AG04450 (cell line): ENCODE measurements around the gene XKR3. TPM values are rescaled to one million over a fixed set of nuclear protein-coding genes. Genes with fewer than 3 reads are reported as not detected.
"Not testable (repeated sequence)": the region's sequence is repeated elsewhere in the genome, so short reads cannot be mapped to it uniquely, and the experiment has no call there.

Experiments
- CTCF ChIA-PET: fragments of 300-600, 350-600 bp; formaldehyde crosslinking; extraction: SDS; loops from one replicate; lab custom pipeline; 2022; ENCODE audit warnings: antibody characterized with exemption, inconsistent platforms; lab: Charles Lee
- POLR2A ChIA-PET: fragments of 350-600 bp; formaldehyde crosslinking; extraction: SDS; loops from one replicate; lab custom pipeline; 2021; ENCODE audit warnings: antibody characterized with exemption, inconsistent platforms; lab: Yijun Ruan, JAX
- DNase-seq: peaks from one replicate; pipeline ENCODE4 v3.0.0-alpha.2; 2011; ENCODE audit warnings: low read depth, low spot score
- H3K27ac ChIP-seq: one replicate; pipeline ENCODE4 v1.5.1; 2012; ENCODE audit warnings: low read depth, low read length, control low read depth
- H3K27me3 ChIP-seq: one replicate; pipeline ENCODE4 v1.6.0; 2012; ENCODE audit warnings: low read length; ENCODE audit not compliant: control insufficient read depth, insufficient read depth
- H3K4me3 ChIP-seq: 2 replicates; pipeline ENCODE4 v1.5.1; 2011; ENCODE audit warnings: mild to moderate bottlenecking, low read depth, low read length, control low read depth
- H3K9me3 ChIP-seq: 2 replicates; pipeline ENCODE4 v1.5.1; 2012; ENCODE audit warnings: low read length; ENCODE audit not compliant: control insufficient read depth, insufficient read depth
- polyA minus RNA-seq: library from RNA; depleted of rRNA, polyadenylated mRNA; stranded (reverse); fragments of >200 nt; gene quantifications from 2 replicates; pipeline ENCODE4 v1.2.3, GENCODE V29; 2011; rRNA and poly(A)+ RNA removed
- polyA plus RNA-seq: library from polyadenylated mRNA; depleted of rRNA; stranded (reverse); fragments of >200 nt; gene quantifications from 2 replicates; pipeline ENCODE4 v1.2.3, GENCODE V29; 2011; rRNA removed
- TF ChIP-seq, protein P1 (sequence below): IDR thresholded peaks from 2 replicates; pipeline ENCODE4 v1.5.1; 2011; ENCODE audit warnings: low read depth, low read length, control low read depth, inconsistent platforms

XKR3 gene
- not detected in 2 replicates for polyA plus RNA-seq
- not detected in 2 replicates for polyA minus RNA-seq

DNA sequence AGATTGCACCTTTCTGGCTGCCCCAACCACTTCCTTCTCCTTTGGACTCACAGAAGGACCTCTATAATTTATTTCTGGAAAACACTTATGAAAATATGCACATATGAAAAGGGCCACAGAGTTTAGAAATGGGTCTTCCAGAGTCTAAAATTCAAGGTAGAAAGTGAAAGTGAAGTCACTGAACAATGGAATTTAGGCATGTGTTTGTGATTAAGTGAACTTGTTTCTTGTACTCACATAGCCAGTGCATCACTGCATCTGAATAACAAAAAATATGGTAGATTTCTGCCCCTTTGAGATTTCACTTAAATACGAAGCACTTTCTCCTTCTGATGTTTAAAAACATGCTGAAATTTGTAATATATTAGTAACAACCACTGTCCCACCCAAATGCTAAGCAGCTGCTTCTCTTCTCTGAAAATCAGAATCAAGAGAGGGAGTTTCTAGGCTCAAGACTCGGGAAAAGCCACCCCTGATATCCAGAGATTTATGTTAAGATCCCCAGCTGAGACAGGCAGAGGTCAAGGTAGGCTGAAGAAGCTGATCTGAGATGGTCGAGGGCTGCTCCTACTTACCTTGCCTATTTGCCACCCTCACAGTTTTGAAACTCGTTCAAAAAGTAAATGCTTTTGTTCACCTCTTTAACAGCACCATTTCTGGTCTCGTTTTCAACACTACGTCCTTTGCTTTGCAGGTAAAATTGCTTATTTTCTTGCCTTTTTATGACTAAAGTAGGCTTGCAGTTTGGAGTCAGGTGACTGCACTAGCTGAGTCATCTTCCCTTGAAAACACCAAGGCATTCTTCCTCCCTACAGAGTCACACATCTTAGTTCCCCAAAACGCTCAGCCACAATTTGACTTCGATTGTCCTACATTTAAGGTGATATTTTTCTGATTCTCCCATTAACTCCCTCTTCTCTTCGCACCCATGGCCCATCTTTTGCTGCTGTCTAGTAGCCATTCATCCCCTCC is at the start of gene XKR3:
Gene XKR3 (minus strand): TSS at position 696 of the 972 bp plus-strand sequence. CDS start 17,338 bp downstream, outside the sequence.
- Histone ChIP-seq H3K4me3 (no peak within 1 kb of the TSS), H3K9me3 (peaks cover 10% of the 10 kb centered on the region), H3K27me3 (no peaks in the 10 kb centered on the region), H3K27ac (no peak within 1 kb of the TSS)
- CTCF ChIA-PET = interaction anchor here (0.6 kb wide), 1 partner anchor 283 kb away, joined by 3 read pairs; no protein-coding TSS in a partner anchor
- no peak for DNase-seq
- POLR2A ChIA-PET = no interaction called here
- TF ChIP-seq, protein P1, sequence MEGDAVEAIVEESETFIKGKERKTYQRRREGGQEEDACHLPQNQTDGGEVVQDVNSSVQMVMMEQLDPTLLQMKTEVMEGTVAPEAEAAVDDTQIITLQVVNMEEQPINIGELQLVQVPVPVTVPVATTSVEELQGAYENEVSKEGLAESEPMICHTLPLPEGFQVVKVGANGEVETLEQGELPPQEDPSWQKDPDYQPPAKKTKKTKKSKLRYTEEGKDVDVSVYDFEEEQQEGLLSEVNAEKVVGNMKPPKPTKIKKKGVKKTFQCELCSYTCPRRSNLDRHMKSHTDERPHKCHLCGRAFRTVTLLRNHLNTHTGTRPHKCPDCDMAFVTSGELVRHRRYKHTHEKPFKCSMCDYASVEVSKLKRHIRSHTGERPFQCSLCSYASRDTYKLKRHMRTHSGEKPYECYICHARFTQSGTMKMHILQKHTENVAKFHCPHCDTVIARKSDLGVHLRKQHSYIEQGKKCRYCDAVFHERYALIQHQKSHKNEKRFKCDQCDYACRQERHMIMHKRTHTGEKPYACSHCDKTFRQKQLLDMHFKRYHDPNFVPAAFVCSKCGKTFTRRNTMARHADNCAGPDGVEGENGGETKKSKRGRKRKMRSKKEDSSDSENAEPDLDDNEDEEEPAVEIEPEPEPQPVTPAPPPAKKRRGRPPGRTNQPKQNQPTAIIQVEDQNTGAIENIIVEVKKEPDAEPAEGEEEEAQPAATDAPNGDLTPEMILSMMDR = no peak

- DNase-seq, POLR2A ChIA-PET: not testable (repeated sequence)
These were observed 44.4 kb upstream of the XKR3 start for GRCh38 chr22:16869640-16870039.

DNA sequence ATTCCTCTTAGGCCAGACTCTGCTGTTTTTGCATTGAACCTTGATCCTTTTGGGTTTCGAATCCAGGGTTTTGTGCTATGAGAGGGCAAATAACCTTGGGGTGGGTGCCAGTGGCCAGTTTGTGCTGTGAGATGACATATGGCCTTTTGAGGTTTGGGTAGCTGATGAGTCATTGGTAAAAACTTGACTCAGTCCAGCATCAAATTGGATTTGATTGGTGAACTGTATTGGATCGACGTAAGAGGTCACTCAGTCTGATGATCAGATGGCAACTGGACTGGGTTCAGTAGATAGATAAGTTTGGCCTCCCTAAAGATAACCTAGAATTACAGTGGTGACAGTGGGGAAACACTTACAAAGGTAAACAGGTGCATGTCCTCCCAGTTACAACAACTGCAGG is 41.0 kb upstream of the XKR3 start:
- CTCF ChIA-PET = no interaction called here

More at GRCh38 chr22:16869640-16870039, 44.4 kb upstream of the XKR3 start:
- H3K4me3 ChIP-seq, CTCF ChIA-PET, H3K27ac ChIP-seq, H3K9me3 ChIP-seq, H3K27me3 ChIP-seq: not testable (repeated sequence)

DNA sequence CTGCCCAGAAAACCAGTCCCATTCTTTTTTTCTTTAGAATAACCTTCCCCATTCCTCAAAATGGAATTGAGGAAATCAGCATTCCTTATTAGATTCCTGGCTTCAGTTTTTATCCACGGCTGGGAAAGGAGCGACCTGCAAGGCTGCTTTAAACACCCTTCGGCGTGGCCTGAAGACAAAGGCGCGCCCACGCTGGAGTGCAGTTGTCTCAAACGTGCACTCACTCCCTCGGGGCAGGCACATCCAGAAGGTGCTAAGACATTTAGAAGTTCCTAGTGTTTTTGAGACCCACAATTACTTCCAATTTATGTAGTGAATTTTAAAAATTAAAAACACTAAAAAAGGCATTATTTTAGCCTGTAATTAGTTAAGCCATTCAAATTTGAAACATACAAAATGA is 31.6 kb upstream of the XKR3 start:
- CTCF ChIA-PET, POLR2A ChIA-PET, H3K4me3 ChIP-seq, H3K27ac ChIP-seq, H3K27me3 ChIP-seq, DNase-seq: not testable (repeated sequence)
- peaks cover 21% of the 10 kb centered on the region for H3K9me3 ChIP-seq

More for the DNA sequence above, 41.0 kb upstream of the XKR3 start:
- no peaks in the 10 kb centered on the region for H3K27me3 ChIP-seq
- TF ChIP-seq, protein P1 = no peak
- no peak overlapping the region for H3K4me3 ChIP-seq
- no peak for DNase-seq
- H3K9me3 ChIP-seq = no peaks in the 10 kb centered on the region
- POLR2A ChIA-PET = no interaction called here
- H3K27ac ChIP-seq = no peak overlapping the region

GRCh38 chr22:16854631-16855030 is 29.4 kb upstream of the XKR3 start:
- Histone ChIP-seq H3K9me3 (peaks cover 14% of the 10 kb centered on the region), H3K4me3 (no peak overlapping the region), H3K27ac (no peak overlapping the region), H3K27me3 (no peaks in the 10 kb centered on the region)
- ChIA-PET CTCF (no interaction called here), POLR2A (no interaction called here)
- TF ChIP-seq, protein P1 = no peak
- DNase-seq = no peak

- H3K27ac ChIP-seq, H3K27me3 ChIP-seq, POLR2A ChIA-PET, CTCF ChIA-PET, DNase-seq, H3K9me3 ChIP-seq, H3K4me3 ChIP-seq: not testable (repeated sequence)
These were observed 26.2 kb upstream of the XKR3 start for GRCh38 chr22:16851268-16851996.
